GM18861 (cell line): ENCODE measurements around the gene FSTL4.
"Not testable (repeated sequence)": the region's sequence is repeated elsewhere in the genome, so short reads cannot be mapped to it uniquely, and the experiment has no call there.

ENCODE experiments used
- ATAC-seq: cut with Tn5 transposase; IDR thresholded peaks from one replicate; pipeline ENCODE4 v1.9.1; 2021; ENCODE audit not compliant: unreplicated experiment

Gene FSTL4

DNA sequence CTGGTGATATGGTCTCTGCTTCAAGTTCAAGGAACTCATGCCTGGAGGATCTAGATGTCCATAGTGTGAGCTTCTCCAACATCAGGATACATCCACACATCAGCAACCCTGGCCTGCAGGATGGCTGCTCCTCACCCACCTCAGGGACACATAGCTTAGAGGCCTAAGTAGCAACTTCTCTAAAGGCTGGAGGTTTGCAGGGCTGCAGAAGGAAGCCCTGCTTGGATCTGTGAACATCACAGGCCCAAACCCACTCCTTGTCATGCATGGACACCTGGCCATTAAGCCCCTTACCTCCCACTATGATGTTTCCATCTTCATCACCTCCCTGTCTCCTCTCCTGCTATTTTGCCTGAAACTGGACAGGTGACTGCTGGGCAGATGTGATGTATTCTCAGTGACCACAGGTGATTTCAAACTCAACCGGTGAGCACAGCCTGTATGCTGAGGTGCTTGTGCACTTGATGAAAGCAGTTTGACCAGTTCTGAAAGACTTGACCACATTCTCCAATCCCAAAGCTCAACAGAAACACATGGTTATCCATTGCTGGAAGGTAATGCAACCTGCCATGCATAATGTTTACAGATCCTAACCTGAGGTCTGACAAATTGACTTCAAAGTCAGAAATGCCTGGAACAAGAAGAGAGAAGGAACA is 205.2 kb downstream of the FSTL4 start:
- ATAC-seq, result no peak

DNA sequence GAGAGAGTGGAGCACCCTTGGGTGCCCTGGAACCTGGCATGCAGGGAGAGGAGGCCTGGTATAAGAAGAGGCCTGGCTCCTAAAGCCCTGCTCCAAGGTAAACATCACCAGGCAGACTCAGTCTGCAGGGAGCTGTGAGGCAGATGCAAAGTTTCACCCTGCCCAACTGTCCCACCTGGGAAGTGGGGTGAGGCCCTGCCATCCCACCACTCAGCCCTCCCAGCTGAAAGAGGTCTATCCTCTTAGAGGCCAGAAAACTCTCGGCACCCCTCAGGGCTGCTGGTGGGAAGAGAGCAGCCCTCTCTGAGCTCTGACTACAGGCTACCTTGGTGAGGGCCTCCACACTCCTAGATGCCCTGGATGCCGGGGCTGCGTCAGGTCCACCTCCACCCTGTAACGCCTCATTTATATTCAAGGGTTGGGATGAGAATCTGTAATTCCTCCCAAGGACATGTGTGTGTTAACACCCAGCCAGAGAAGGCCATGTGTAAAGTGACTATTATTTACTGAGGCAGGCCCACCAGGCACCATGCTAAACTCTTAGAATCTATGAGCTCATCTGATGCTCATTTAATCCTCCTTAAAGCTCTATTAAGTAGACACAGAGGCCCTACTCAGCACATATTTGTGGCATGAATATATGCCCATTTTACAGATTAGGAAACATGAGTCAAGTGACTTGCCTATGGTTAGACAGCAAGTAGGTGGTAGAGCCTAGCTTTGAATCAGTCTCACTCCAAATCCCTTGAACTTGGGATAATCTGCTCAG is 205.9 kb downstream of the FSTL4 start:
- ATAC-seq, result no peak

DNA sequence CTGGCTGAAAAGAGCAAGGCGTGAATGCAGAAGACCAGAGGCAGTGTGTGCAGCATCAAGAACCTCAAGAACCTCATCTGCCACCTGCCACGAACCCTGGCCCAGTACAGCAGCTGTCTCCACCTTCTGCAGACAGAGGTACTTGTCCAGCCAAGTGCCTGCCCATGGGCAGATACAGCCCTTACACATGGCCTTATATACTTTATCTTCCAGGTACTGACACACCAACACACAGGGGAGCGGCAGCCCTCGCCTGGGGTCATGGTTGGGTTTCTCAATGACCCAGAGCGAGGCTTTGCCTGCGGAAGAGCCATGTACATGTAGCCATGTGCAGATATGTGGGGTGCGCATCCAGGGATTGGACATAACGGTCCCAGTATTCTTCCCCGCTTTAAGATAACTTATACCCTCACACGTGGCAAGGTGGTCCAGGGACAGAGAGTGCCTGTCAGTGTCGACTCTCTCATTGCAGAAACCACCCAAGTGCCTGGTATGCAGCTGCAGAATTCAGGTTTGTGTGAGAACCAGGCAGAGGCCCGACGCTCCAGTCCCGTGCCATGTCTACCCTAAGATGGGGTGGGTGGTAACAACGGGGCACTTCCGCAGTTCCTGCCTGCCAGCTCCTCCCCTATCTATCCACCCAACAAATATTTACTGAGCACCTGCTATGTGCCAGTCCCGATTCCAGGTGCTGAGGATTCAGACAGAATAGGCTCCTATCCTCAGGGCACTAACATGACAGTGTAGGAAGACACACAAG is 206.9 kb downstream of the FSTL4 start:
- no peak for ATAC-seq

DNA sequence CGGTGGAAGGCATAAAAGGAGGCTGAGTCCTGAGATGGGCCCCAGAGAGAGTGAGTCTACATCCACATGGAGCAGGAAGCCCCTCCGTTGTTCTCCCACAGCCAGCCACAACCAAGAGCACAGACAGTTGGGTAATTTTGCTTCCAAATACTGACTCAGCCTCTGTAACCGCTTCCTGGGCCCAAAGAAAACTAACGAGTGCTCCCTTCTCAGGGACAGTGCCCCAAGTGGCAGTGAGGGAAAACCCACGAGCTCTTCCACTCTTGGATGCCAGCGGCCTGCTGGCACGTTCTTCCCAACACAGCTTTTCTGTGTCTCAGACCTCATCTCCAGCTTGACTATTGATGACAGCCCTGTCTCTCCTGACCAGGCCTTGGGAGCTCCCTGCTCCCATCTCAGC is 207.6 kb downstream of the FSTL4 start:
- no peak for ATAC-seq

DNA sequence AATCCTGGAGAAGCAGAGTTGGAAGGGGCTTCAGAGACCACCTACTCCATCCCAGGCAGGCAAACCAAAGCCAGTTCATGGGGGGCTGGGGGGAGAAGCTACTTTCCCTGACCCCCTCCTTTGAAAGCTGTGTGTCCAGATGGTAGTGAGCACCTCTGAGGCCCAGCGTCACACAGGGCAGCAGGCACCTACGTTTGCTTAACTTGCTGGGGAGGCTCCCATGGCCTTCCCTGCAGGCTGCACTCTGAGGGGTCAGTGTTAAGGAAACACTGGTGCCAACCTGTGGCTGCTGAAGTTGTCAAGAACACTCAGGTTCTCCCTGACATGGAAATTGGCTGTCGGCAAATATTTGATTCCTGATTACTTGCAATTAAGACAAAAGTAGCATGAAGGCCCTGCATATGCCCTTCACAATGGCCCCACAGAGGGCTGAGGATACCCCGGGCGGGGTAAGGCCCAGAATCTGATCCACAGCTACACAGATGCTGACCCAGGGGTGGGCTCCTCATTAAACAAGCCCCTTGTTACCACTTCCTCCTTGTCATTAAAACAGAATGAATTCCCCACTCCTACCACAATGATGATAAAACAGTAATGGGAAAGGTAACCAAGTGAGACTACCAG is 208.5 kb downstream of the FSTL4 start:
- no peak for ATAC-seq

DNA sequence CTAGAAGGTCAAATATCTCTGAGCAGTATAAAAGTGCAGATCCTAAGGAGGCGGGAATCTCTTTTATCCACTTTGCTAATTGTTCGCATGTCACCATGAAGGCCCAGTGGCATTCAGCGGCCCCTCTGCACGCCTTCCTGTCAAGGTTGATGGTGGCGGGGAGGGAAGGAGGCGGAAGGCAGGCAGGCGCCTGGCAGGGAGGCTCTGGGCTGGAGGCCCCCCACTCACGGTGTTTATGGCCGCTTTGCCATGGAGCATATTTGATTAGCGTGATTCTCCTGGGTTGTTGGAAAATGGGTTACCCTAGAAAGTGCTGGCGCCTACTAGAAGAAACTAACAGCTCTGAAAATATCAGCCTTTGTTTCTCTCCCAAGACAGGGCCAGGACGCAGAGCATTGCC is 209.6 kb downstream of the FSTL4 start:
- ATAC-seq, result no peak

DNA sequence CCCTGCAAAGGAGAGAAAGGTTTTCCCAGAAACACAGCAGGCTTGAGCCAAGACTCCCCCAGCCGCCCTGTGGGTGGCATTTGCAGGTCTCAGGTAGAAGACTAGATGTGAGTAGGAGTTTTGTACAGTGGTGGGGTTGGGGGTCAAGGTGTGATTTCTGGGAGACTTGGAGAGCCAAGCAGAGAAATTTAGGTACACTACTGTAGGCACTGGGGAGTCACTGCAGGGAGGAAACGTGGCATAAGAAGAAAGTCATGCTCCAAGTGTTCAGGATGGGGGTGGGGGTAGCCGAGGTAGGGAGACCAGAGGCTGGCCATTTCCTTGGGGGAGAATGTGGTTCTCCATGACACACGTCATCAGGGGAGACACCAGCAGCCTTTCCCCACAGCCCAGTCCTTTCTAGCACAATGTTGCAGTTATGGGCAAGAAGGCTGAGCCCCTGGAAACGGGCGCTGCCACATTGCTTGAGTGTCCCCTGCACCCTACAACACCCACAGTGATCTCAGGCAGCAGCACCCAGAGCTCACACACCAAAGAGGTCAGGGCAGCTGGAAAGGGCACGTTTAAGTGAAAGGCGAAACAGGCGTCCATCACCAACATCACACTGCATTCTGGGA is 210.5 kb downstream of the FSTL4 start:
- ATAC-seq, result no peak

DNA sequence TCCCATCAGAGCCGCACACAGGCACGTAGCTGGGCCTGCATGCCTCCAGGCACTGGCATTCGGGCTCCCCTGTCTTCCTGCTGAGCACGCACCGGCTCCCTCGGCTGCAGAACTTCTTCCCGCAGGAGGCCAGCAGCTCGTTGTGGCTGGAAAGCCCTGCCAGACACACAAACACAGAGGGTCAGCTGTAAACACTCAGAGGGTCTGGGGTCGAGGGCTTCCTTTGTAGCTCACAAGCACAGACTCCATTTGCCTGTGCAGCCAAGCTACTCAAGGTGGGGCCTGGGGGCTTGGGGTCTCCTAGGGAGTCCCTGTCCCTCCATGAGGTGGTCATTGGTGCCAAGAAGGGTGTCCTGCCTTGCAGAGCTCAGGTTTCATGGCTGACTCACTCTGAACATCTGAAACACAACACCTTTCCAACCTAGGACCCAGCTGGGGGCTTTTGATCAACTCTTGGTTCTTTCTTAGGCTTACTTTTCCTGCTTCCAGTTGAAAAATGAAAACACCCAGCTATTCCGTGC is 211.4 kb downstream of the FSTL4 start:
- ATAC-seq, result no peak

DNA sequence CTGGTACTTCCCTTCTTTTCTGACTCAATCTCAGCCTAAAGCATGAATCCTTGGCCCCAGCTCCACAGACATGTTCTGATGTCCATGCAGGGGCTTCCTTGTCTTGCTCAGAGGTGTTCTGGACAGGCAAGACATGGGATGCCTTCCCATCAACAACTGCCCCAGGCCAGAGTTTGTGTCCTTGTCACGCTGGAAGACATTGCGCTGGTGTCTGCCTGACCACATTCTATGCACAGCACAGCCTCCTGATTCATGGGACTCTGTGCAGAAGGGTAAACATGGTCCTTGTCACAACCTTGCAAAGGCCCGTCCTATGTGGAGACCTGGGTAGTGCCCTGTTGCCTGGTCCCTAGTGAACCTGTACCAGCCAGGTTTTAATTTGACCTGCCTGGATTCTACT is 212.2 kb downstream of the FSTL4 start:
- no peak for ATAC-seq

DNA sequence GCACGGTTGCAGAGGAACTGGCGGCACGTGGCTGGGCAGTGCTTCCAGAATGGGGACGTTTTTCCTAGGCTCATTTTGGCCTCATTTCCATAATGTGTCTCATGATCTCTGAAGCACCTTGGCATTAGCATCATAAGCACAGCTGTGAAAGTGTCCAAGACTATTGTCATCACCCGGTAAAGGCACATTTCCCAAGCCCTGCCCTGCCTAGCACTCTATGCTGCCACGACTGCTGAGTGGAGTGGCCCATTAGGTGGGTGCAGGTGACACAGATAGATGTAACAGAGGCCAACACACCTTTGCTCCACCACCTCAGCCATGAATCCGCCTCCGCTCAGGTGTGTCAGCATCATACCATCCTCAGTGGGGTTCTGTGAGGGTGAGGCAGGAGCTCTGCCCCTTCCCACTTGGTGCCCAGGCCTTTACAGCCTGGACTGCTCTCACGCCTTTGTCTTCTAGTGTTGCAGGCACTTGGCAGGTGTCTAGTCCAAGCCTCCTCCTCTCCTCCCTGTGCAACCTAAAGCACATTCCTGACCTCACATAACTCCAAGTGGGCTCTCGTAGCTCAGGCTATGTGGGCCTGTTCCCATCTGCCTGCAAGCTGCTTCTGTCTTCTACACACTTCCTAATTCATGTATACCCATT is 213.0 kb downstream of the FSTL4 start:
- no peak for ATAC-seq

DNA sequence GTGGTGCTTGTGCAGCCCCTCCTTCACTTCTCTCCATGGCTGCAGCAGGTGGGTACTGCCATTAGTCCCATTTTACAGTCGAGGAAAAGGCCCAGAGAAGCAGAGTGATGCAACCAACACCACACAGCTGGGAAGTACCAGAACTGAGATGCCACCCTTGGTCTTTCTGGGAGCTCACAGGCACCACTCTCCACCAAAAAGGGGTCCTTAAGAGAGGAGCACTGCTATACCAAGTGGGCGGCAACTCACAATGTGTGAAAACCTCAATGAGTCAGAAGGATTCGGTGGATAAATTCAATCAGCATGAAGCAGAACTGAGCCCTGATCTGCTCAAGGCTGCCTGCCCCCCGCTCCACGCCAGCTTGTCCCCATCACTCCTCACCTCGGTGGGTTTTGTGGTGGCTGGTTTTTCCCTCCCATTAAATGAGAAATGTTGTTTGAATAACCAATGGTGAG is 213.7 kb downstream of the FSTL4 start:
- ATAC-seq, result no peak

DNA sequence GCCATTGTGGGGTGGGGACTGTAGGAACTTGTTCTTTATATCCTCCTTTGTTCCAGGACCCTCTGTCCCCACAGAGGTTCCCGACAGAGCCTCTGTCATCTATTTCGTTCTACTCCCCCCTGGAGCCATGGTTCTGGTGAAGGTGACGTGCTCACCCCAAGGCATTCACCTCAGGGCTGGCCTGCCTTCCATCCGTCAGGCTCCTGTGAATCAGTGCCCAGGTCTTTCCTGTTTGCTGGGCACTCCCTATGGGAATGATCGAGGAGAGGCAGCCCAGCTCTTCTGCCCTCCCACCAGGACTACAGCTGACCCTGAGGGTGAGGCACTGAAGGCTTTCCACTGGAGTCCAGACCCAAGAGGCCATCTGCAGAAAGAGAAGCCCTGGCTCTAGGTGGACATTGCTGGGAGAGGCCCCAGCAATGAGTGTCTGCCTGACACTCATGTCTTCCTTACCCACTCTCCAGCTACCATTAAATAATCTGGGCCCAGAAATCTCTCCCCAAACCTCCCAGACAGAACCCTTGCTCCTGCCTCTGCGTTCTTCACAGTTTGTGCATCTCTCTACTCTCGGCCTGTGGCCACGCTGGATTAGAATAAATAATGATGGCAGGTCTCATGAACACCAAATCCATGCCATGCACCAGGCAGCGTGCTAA is 214.2 kb downstream of the FSTL4 start:
- no peak for ATAC-seq

DNA sequence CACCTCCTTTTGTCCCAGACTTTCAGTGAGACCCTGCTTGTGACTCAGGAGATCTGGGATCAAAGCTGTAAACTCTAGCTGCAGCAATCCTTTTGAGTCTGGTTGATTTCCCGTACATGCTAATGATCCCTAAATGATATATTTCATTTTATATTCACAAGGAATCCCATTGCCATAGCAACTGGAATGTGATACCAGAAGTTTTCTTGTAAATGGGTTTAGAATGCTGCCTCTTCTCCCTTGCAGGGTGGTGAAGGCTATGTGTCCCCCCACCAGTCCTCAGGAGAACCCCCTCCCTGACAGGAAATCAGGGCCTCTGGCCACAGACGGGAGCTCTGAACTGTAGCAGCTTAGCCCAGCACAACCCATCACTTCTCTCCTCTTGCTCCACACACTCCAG is 215.0 kb downstream of the FSTL4 start:
- ATAC-seq, result no peak

DNA sequence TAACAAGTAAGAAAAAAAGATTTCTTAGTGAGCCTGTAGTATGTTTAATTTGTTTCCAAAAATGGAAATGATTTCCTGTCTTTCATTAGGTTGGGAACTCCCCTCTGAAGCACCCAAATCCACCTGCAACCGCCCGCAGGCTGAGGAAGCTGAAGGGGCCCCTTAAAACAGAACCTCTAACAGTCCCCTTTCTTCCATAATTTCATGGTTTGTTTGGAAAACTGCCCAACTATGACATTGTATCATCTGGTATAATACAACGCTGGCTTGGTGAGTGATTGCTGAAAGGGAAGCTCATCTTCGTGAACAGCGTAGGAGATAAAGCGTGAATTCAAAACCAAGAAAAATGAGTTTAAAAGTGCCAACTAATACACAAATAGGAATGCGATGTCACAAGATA is 215.5 kb downstream of the FSTL4 start:
- ATAC-seq, result no peak

DNA sequence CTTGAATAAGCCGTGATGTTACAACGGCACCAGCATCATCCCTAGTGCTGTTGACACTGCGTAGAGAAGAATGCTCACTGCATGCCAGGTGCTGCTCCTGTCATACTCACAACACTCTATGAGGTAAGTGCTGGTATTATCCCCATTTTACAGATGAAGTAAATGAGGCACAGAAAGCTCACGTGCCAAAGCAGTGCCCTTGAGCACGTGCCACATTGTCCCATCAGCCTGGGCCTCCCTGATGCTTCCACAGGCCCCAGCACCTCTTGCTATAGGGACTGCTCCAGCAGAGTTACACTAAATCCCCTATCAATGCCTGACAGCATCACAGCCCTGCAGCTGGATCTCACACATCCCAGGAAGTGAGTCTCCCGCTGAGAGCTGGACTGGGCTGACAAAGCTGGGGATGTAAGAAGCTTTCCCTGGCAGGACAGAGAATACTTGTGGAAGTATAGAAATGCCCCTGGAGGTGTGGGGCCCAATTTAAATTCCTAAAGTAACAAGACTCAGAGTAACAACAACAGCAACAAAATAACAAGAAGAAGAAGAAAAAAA is 216.1 kb downstream of the FSTL4 start:
- ATAC-seq, result no peak

DNA sequence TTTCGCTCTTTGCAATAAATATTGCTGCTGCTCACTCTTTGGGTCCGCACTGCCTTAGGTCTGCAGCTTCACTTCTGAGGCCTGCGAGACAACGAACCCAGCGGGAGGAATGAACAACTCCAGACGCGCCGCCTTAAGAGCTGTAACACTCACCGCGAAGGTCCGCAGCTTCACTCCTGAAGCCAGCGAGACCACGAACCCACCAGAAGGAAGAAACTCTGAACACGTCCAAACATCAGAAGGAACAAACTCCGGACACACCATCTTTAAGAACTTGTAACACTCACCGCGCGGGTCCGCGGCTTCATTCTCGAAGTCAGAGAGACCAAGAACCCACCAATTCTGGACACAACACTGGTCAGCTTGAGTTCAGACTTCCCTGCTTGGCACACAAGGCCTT is 217.1 kb downstream of the FSTL4 start:
- ATAC-seq, result not testable (repeated sequence)

DNA sequence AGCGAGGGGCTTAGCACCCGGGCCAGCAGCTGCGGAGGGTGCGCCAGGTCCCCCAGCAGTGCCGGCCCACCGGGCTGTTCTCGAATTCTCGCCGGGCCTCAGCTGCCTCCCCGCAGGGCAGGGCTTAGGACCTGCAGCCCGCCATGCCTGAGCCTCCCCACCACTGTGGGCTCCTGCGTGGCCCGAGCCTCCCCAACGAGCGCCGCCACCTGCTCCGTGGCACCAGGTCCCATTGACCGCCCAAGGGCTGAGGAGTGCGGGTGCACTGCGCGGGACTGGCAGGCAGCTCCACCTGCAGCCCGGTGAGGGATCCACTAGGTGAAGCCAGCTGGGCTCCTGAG is 217.9 kb downstream of the FSTL4 start:
- not testable (repeated sequence) for ATAC-seq

DNA sequence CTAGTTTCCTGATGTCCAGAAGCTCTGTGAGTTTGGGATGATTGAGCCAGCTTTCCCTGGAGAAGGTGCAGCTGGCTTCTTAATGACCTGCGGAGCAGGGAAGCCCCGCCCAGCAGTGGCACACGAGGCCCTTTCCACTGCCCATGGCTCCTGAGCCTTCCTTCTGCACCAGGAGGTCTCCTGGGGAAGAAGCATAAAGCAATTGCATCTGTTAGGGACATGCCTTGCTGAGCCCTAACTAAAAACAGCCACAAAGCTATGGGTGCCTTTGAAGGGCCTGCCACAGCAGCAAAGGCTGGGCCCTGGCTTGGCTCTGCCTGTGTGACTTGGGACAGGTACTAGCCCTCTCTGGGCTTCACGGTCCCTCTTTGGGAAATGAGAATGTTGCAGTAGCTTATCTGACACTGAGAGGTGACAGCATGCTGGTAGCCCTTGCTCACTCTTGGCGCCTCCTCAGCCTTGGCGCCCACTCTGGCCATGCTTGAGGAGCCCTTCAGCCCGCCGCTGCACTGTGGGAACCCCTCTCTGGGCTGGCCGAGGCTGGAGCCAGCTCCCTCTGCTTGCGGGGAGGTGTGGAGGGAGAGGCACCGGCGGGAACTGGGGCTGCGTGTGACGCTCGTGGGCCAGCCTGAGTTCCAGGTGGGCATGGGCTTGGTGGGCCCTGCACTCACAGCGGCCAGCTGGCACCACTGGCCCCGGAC is 218.4 kb downstream of the FSTL4 start:
- no peak for ATAC-seq

DNA sequence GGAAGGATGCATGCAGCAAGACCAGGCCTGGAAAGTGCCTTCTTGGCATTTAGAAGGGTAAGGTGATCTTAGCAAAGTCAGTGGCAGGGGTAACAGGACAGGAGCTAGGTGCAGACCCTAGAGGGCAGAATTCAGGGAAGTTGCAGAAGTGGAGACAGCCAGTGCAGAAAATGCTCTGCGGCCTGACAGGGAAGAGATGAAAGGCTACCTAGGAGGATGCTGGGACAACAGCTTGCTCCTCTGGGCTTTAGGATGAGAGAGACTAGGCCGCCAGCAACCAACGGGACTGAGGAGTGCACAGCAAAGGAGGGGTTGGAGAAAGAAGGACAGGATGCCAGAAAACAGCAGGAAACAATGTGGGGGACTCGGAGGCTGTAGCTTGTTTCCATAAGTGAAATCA is 219.9 kb downstream of the FSTL4 start:
- ATAC-seq, result no peak
